Glutamatergic neuron (in vitro differentiated cells): ENCODE results near the gene MRM1. TPM values are rescaled to one million over a fixed set of nuclear protein-coding genes. Genes with fewer than 3 reads are reported as not detected.

Experiments used
- DNase-seq: peaks from one replicate; pipeline ENCODE4 v3.0.0; 2022
- H3K27ac Mint-ChIP-seq: one replicate; pipeline ENCODE4 v1.8.0; 2020; ENCODE audit warnings: mild to moderate bottlenecking, mixed read lengths, inconsistent platforms; ENCODE audit not compliant: unreplicated experiment
- H3K27me3 Mint-ChIP-seq: one replicate; pipeline ENCODE4 v1.8.0; 2020; ENCODE audit warnings: mild to moderate bottlenecking, moderate library complexity, mixed read lengths, inconsistent platforms; ENCODE audit not compliant: unreplicated experiment
- H3K36me3 Mint-ChIP-seq: one replicate; pipeline ENCODE4 v1.8.0; 2020; ENCODE audit warnings: mild to moderate bottlenecking, mixed read lengths, inconsistent platforms; ENCODE audit not compliant: unreplicated experiment
- H3K4me1 Mint-ChIP-seq: one replicate; pipeline ENCODE4 v1.8.0; 2020; ENCODE audit warnings: mild to moderate bottlenecking, low read depth, mixed read lengths, inconsistent platforms; ENCODE audit not compliant: unreplicated experiment
- H3K4me3 Mint-ChIP-seq: one replicate; pipeline ENCODE4 v1.8.0; 2020; ENCODE audit warnings: mild to moderate bottlenecking, mixed read lengths, inconsistent platforms; ENCODE audit not compliant: unreplicated experiment
- H3K9me3 Mint-ChIP-seq: one replicate; pipeline ENCODE4 v1.8.0; 2020; ENCODE audit warnings: mild to moderate bottlenecking, moderate library complexity, mixed read lengths, inconsistent platforms; ENCODE audit not compliant: unreplicated experiment
- CTCF ChIP-seq: fragments of 200-600 bp; sonication (generic); IDR thresholded peaks from one replicate; pipeline ENCODE4 v1.5.0; 2021; ENCODE audit not compliant: partially characterized antibody, unreplicated experiment
- total RNA-seq: library from RNA; stranded (reverse); fragmentation: NEBNext Ultra II Directional; extraction: Animal tissue kit (Norgen Biotek cat#: 25700); gene quantifications from one replicate; pipeline ENCODE4 v1.2.1, GENCODE V29; 2021; ENCODE audit not compliant: unreplicated experiment

MRM1 gene
- total RNA-seq, 1 donor from 2014 or later, result 2.3 TPM

- H3K4me3 Mint-ChIP-seq, result no peak overlapping the region
- no peaks in the 10 kb centered on the region for H3K9me3 Mint-ChIP-seq
- no peak overlapping the region for H3K27ac Mint-ChIP-seq
- H3K36me3 Mint-ChIP-seq, result peaks cover 5% of the 10 kb centered on the region
- H3K4me1 Mint-ChIP-seq, result peaks cover 9% of the 10 kb centered on the region
- DNase-seq, result no peak
- peaks cover 13% of the 10 kb centered on the region for H3K27me3 Mint-ChIP-seq
- no peak for TF ChIP-seq CTCF
Observed at GRCh38 chr17:36597226-36597625, 4.2 kb upstream of the MRM1 start.

GRCh38 chr17:36597866-36598777 is 3.3 kb upstream of the MRM1 start:
- DNase-seq, result no peak
- peaks cover 13% of the 10 kb centered on the region for H3K27me3 Mint-ChIP-seq
- H3K36me3 Mint-ChIP-seq, result peaks cover 5% of the 10 kb centered on the region
- no peak overlapping the region for H3K27ac Mint-ChIP-seq
- no peak for TF ChIP-seq CTCF
- no peak overlapping the region for H3K4me3 Mint-ChIP-seq
- H3K4me1 Mint-ChIP-seq, result peaks cover 11% of the 10 kb centered on the region
- no peaks in the 10 kb centered on the region for H3K9me3 Mint-ChIP-seq

DNA sequence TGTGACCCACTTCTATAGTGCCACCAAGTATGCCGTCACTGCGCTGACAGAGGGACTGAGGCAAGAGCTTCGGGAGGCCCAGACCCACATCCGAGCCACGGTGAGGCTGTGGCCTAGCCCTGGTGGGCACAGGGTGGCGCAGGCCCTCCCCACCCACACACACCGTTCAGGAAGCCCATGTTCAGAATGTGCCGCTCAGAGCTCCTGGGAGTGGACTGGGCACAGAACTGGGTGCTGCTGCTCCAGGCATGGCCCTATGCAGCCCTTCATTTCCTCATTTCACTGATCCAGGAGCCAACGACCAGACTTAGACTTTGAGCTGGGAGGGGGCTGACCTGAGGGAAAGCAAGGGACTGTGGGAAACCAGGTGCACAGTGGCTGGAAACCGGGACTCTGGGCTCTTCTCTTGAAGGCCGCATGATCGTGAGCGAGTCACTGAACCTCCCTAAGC is 2.4 kb upstream of the MRM1 start:
- Mint-ChIP-seq H3K27me3 (peaks cover 12% of the 10 kb centered on the region), H3K27ac (no peak overlapping the region), H3K4me1 (peaks cover 12% of the 10 kb centered on the region), H3K36me3 (peaks cover 5% of the 10 kb centered on the region), H3K9me3 (no peaks in the 10 kb centered on the region), H3K4me3 (no peak overlapping the region)
- TF ChIP-seq CTCF, result no peak
- no peak for DNase-seq

DNA sequence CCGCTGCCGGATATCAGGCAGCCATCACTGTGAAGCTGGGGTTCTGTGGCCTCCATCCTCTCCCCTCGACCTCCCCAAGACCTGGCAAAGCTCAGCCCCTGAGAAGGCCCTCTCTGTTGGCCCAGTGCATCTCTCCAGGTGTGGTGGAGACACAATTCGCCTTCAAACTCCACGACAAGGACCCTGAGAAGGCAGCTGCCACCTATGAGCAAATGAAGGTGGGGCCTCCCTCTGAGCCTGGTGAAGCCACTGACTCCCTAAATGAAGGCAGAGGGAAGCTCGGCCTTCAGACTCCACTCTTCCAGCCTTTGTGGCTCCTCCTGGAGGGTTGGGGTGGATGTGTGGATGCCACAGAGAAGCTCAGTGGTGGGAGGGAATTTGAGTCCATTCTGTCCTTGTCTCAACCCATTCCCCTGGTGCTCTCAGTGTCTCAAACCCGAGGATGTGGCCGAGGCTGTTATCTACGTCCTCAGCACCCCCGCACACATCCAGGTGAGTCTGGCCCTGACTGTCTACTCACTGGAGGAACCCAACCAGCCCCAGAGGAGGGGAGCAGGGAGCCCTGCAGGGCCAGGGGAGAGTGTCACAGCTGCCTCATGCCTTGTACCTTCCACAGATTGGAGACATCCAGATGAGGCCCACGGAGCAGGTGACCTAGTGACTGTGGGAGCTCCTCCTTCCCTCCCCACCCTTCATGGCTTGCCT is 1.7 kb upstream of the MRM1 start:
- DNase-seq, result no peak
- H3K9me3 Mint-ChIP-seq, result no peaks in the 10 kb centered on the region
- H3K4me3 Mint-ChIP-seq, result no peak overlapping the region

More for the DNA sequence above, 1.7 kb upstream of the MRM1 start:
- Mint-ChIP-seq H3K36me3 (peaks cover 5% of the 10 kb centered on the region), H3K27me3 (peaks cover 10% of the 10 kb centered on the region), H3K27ac (no peak overlapping the region), H3K4me1 (peaks cover 15% of the 10 kb centered on the region)
- no peak for TF ChIP-seq CTCF
